A549 (cell line): Measurements from ENCODE around the gene TP73. TPM values are rescaled to one million over a fixed set of nuclear protein-coding genes. Genes with fewer than 3 reads are reported as not detected.

Experiments used
- ATAC-seq, 2 experiments: fragments of 200-7000 bp in 1 of 2; fragments of >200 bp in 1 of 2; cut with Nextera tagmentation in 1 of 2; cut with Tn5 transposase in 1 of 2; 3 replicates each; pipeline versions ENCODE4 v1.8.0 to v1.9.1; 2018 to 2020; ENCODE audit warnings: mild to moderate bottlenecking in 1 of 2, moderate library complexity in 1 of 2
- CTCF ChIA-PET: fragments of 300-600 bp; sonication (Branson Sonifier 250); formaldehyde crosslinking; extraction: SDS; loops from one replicate; lab custom pipeline; 2021; ENCODE audit warnings: antibody characterized with exemption, inconsistent platforms; lab: Yijun Ruan, JAX
- POLR2A ChIA-PET: fragments of 350-600 bp; formaldehyde crosslinking; extraction: SDS; loops from one replicate; lab custom pipeline; 2021; ENCODE audit warnings: antibody characterized with exemption, inconsistent platforms; lab: Yijun Ruan, JAX
- DNase-seq, 2 experiments: peaks; one replicate each; pipeline versions ENCODE4 v3.0.0 to v3.0.0-alpha.2; 2011 to 2016; ENCODE audit warnings: low read depth in 1 of 2, low spot score in 1 of 2
- FAIRE-seq: peaks from 2 replicates; lab custom pipeline; 2011; peaks lifted over from hg19 to GRCh38; lab: Jason Lieb, UNC
- H3K27ac ChIP-seq, 2 experiments: fragments of >200 bp; sonication (Bioruptor Twin); formaldehyde crosslinking; 3 replicates each; pipeline ENCODE4 v1.5.1; 2016 to 2017
- H3K4me1 ChIP-seq: fragments of >200 bp; sonication (Bioruptor Twin); formaldehyde crosslinking; 3 replicates; pipeline ENCODE4 v1.6.1; 2016
- H3K4me2 ChIP-seq: fragments of >200 bp; sonication (Bioruptor Twin); formaldehyde crosslinking; 3 replicates; pipeline ENCODE4 v1.6.1; 2016
- H3K4me3 ChIP-seq: fragments of >200 bp; sonication (Bioruptor Twin); formaldehyde crosslinking; 3 replicates; pipeline ENCODE4 v1.5.1; 2016
- H3K9me3 ChIP-seq: fragments of >200 bp; sonication (Bioruptor Twin); formaldehyde crosslinking; 3 replicates; pipeline ENCODE4 v1.6.1; 2016
- BHLHE40 ChIP-seq: IDR thresholded peaks from 2 replicates; pipeline ENCODE4 v1.6.1; 2012; ENCODE audit warnings: low read depth, low read length, inconsistent platforms
- CBX2 ChIP-seq: fragments of 200-600 bp; sonication (generic); IDR thresholded peaks from 2 replicates; pipeline ENCODE4 v1.6.1; 2016; ENCODE audit warnings: low read depth, mild to moderate bottlenecking, borderline replicate concordance
- CBX8 ChIP-seq: fragments of 200-600 bp; sonication (generic); IDR thresholded peaks from 2 replicates; pipeline ENCODE4 v1.6.1; 2016
- CEBPB ChIP-seq, 2 experiments: fragments of >200 bp in 1 of 2; sonication (Bioruptor Twin) in 1 of 2; formaldehyde crosslinking in 1 of 2; IDR thresholded peaks; 2 replicates each; pipeline ENCODE4 v1.6.1; 2012 to 2016
- CHD4 ChIP-seq: fragments of 200-600 bp; sonication (generic); IDR thresholded peaks from 2 replicates; pipeline ENCODE4 v1.6.1; 2016; ENCODE audit warnings: antibody characterized with exemption, mild to moderate bottlenecking, borderline replicate concordance
- EHF ChIP-seq: fragments of 250-450 bp; sonication (Bioruptor Pico); IDR thresholded peaks from 2 replicates; pipeline ENCODE4 v1.5.0; 2020; ENCODE audit warnings: mild to moderate bottlenecking
- HOXB5 ChIP-seq: fragments of 250-450 bp; sonication (Bioruptor Pico); IDR thresholded peaks from 2 replicates; pipeline ENCODE4 v1.5.0; 2020; ENCODE audit warnings: mild to moderate bottlenecking, moderate library complexity
- KDM1A ChIP-seq: fragments of 200-600 bp; sonication (generic); IDR thresholded peaks from 2 replicates; pipeline ENCODE4 v1.6.1; 2016; ENCODE audit warnings: low read depth, mild to moderate bottlenecking
- KDM5A ChIP-seq: fragments of 200-600 bp; sonication (generic); IDR thresholded peaks from 2 replicates; pipeline ENCODE4 v1.6.1; 2016; ENCODE audit warnings: antibody characterized with exemption, mild to moderate bottlenecking
- MAZ ChIP-seq: fragments of 150-350 bp; IDR thresholded peaks from 2 replicates; pipeline ENCODE4 v1.6.1; 2014; ENCODE audit warnings: antibody characterized with exemption, low read depth, low read length, borderline replicate concordance
- RARB ChIP-seq: fragments of 250-450 bp; sonication (Bioruptor Pico); IDR thresholded peaks from 2 replicates; pipeline ENCODE4 v1.8.0; 2021; ENCODE audit warnings: mild to moderate bottlenecking, moderate library complexity
- RNF2 ChIP-seq: fragments of 200-600 bp; sonication (generic); IDR thresholded peaks from 2 replicates; pipeline ENCODE4 v1.6.1; 2016; ENCODE audit warnings: low read depth, mild to moderate bottlenecking, antibody characterized with exemption, moderate library complexity, borderline replicate concordance
- SREBF2 ChIP-seq: fragments of 450-650 bp; IDR thresholded peaks from 2 replicates; pipeline ENCODE4 v1.6.1; 2014; ENCODE audit warnings: mild to moderate bottlenecking, moderate library complexity
- TFCP2L1 ChIP-seq: fragments of 250-450 bp; sonication (Bioruptor Pico); IDR thresholded peaks from 2 replicates; pipeline ENCODE4 v1.5.0; 2021; ENCODE audit warnings: mild to moderate bottlenecking
- ZC3H11A ChIP-seq: fragments of 450-650 bp; IDR thresholded peaks from 2 replicates; pipeline ENCODE4 v1.6.1; 2014; ENCODE audit warnings: antibody characterized with exemption, mild to moderate bottlenecking
- ZFP36 ChIP-seq: fragments of 450-650 bp; IDR thresholded peaks from 2 replicates; pipeline ENCODE4 v1.6.1; 2014; ENCODE audit warnings: borderline replicate concordance; ENCODE audit not compliant: partially characterized antibody
- ZNF302 ChIP-seq: fragments of 250-450 bp; sonication (Bioruptor Pico); IDR thresholded peaks from 2 replicates; pipeline ENCODE4 v1.9.0; 2021; ENCODE audit warnings: inconsistent platforms, mild to moderate bottlenecking, moderate library complexity
- WGBS: methylation state at CpG from one replicate; pipeline ENCODE4 v1.1.6; 2017; ENCODE audit errors: missing lambda C conversion rate; 5-methylcytosine and 5-hydroxymethylcytosine counted together
- polyA plus RNA-seq, 4 experiments: library from polyadenylated mRNA; depleted of rRNA in 3 of 4; stranded (reverse); fragments of >200 nt; fragmentation: RNase III in 1 of 4; extraction: RNeasy Plus Mini Kit Qiagen cat#74134 plus additional on column Dnase treatment in 1 of 4; gene quantifications; 2 replicates in 3 of 4; 3 replicates in 1 of 4; pipeline ENCODE4 v1.2.3, GENCODE V29; 2011 to 2017
- TF ChIP-seq, protein P1 (sequence below): IDR thresholded peaks from 2 replicates; pipeline ENCODE4 v1.6.1; 2012
- TF ChIP-seq, protein P2 (sequence below): fragments of 250-450 bp; sonication (Bioruptor Pico); IDR thresholded peaks from 2 replicates; pipeline ENCODE4 v1.5.0; 2021; ENCODE audit warnings: mild to moderate bottlenecking, moderate library complexity, borderline replicate concordance
- TF ChIP-seq, protein P3 (sequence below): IDR thresholded peaks from 2 replicates; pipeline ENCODE4 v1.6.1; 2012
- TF ChIP-seq, protein P4 (sequence below): fragments of >200 bp; sonication (Bioruptor Twin); formaldehyde crosslinking; IDR thresholded peaks from 3 replicates; pipeline ENCODE4 v1.6.1; 2016
- TF ChIP-seq, protein P5 (sequence below): IDR thresholded peaks from 2 replicates; pipeline ENCODE4 v1.6.1; 2012; ENCODE audit warnings: low read depth, borderline replicate concordance
- TF ChIP-seq, protein P6 (sequence below): fragments of >200 bp; sonication (Bioruptor Twin); formaldehyde crosslinking; IDR thresholded peaks from 3 replicates; pipeline ENCODE4 v1.5.1; 2016
- TF ChIP-seq, protein P7 (sequence below): fragments of 250-450 bp; sonication (Bioruptor Pico); IDR thresholded peaks from 2 replicates; pipeline ENCODE4 v1.5.0; 2020; ENCODE audit warnings: low read depth, mild to moderate bottlenecking, moderate library complexity

The TP73 gene
- polyA plus RNA-seq, 2 of the 4 experiments (the other 2 are of a cell fraction), result 0.01 to 0.25 TPM

GRCh38 chr1:3658231-3658615 is 5.9 kb downstream of the TP73 start:
- CTCF ChIA-PET, result no interaction called here
- TF ChIP-seq HOXB5 (CRISPR knock-in tag), result no peak
- no peak for TF ChIP-seq CEBPB (IDR thresholded peaks at IDR 0.05)
- no peak for TF ChIP-seq KDM5A
- TF ChIP-seq, protein P1, sequence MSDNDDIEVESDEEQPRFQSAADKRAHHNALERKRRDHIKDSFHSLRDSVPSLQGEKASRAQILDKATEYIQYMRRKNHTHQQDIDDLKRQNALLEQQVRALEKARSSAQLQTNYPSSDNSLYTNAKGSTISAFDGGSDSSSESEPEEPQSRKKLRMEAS, result no peak
- no peak for TF ChIP-seq SREBF2
- no peak for TF ChIP-seq EHF
- TF ChIP-seq, protein P2, sequence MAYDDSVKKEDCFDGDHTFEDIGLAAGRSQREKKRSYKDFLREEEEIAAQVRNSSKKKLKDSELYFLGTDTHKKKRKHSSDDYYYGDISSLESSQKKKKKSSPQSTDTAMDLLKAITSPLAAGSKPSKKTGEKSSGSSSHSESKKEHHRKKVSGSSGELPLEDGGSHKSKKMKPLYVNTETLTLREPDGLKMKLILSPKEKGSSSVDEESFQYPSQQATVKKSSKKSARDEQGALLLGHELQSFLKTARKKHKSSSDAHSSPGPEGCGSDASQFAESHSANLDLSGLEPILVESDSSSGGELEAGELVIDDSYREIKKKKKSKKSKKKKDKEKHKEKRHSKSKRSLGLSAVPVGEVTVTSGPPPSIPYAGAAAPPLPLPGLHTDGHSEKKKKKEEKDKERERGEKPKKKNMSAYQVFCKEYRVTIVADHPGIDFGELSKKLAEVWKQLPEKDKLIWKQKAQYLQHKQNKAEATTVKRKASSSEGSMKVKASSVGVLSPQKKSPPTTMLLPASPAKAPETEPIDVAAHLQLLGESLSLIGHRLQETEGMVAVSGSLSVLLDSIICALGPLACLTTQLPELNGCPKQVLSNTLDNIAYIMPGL (CRISPR knock-in tag), result no peak
- TF ChIP-seq CBX8, result no peak
- TF ChIP-seq TFCP2L1 (CRISPR knock-in tag), result no peak
- TF ChIP-seq MAZ, result no peak
- TF ChIP-seq, protein P3, sequence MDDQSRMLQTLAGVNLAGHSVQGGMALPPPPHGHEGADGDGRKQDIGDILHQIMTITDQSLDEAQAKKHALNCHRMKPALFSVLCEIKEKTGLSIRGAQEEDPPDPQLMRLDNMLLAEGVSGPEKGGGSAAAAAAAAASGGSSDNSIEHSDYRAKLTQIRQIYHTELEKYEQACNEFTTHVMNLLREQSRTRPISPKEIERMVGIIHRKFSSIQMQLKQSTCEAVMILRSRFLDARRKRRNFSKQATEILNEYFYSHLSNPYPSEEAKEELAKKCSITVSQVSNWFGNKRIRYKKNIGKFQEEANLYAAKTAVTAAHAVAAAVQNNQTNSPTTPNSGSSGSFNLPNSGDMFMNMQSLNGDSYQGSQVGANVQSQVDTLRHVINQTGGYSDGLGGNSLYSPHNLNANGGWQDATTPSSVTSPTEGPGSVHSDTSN, result no peak
- TF ChIP-seq CHD4, result no peak
- TF ChIP-seq, protein P4, sequence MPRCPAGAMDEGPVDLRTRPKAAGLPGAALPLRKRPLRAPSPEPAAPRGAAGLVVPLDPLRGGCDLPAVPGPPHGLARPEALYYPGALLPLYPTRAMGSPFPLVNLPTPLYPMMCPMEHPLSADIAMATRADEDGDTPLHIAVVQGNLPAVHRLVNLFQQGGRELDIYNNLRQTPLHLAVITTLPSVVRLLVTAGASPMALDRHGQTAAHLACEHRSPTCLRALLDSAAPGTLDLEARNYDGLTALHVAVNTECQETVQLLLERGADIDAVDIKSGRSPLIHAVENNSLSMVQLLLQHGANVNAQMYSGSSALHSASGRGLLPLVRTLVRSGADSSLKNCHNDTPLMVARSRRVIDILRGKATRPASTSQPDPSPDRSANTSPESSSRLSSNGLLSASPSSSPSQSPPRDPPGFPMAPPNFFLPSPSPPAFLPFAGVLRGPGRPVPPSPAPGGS, result no peak
- TF ChIP-seq, protein P5, sequence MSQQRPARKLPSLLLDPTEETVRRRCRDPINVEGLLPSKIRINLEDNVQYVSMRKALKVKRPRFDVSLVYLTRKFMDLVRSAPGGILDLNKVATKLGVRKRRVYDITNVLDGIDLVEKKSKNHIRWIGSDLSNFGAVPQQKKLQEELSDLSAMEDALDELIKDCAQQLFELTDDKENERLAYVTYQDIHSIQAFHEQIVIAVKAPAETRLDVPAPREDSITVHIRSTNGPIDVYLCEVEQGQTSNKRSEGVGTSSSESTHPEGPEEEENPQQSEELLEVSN, result no peak
- TF ChIP-seq, protein P6, sequence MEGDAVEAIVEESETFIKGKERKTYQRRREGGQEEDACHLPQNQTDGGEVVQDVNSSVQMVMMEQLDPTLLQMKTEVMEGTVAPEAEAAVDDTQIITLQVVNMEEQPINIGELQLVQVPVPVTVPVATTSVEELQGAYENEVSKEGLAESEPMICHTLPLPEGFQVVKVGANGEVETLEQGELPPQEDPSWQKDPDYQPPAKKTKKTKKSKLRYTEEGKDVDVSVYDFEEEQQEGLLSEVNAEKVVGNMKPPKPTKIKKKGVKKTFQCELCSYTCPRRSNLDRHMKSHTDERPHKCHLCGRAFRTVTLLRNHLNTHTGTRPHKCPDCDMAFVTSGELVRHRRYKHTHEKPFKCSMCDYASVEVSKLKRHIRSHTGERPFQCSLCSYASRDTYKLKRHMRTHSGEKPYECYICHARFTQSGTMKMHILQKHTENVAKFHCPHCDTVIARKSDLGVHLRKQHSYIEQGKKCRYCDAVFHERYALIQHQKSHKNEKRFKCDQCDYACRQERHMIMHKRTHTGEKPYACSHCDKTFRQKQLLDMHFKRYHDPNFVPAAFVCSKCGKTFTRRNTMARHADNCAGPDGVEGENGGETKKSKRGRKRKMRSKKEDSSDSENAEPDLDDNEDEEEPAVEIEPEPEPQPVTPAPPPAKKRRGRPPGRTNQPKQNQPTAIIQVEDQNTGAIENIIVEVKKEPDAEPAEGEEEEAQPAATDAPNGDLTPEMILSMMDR, result no peak
- H3K27ac ChIP-seq, result no peak overlapping the region
- no peaks in the 10 kb centered on the region for H3K9me3 ChIP-seq
- H3K4me3 ChIP-seq, result no peak overlapping the region
- ATAC-seq, result no peak
- DNase-seq, result no peak
- 64% methylated on average over 14 of the region's 14 CpGs for WGBS
- H3K4me1 ChIP-seq, result no peaks in the 10 kb centered on the region
- POLR2A ChIA-PET, result no interaction called here
- no peak for FAIRE-seq
- no peak overlapping the region for H3K4me2 ChIP-seq

GRCh38 chr1:3659093-3659492 is 6.8 kb downstream of the TP73 start:
- POLR2A ChIA-PET, result no interaction called here
- no peak overlapping the region for H3K4me2 ChIP-seq
- no peaks in the 10 kb centered on the region for H3K9me3 ChIP-seq
- TF ChIP-seq KDM1A, result no peak
- no peak for TF ChIP-seq CBX8
- no peaks in the 10 kb centered on the region for H3K4me1 ChIP-seq
- 80% methylated on average over 15 of the region's 15 CpGs for WGBS
- no peak overlapping the region for H3K4me3 ChIP-seq
- no peak overlapping the region for H3K27ac ChIP-seq
- ATAC-seq (no peak), FAIRE-seq (no peak), DNase-seq (no peak)
- CTCF ChIA-PET, result no interaction called here

DNA sequence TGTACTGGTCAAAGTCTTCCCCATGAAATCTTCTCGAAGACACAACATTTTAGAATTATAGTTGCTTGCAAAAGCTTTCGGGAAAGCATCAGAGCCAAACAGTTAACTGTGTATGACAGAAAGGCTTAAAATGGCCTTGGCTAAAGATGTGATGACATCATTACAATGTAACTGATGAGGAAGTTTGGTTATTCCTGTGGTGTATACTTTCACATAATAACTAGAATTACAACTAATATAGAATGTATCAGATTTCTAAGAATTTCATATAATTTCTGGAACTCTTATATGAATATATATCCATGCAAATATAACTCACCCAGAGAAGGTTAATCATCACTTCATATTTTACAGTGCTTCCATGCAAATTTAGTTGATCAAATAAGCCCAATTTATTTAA is 8.4 kb downstream of the TP73 start:
- Histone ChIP-seq H3K27ac (no peak overlapping the region), H3K9me3 (no peaks in the 10 kb centered on the region), H3K4me3 (no peak overlapping the region), H3K4me1 (no peaks in the 10 kb centered on the region), H3K4me2 (no peak overlapping the region)
- ChIA-PET POLR2A (no interaction called here), CTCF (no interaction called here)
- WGBS, result 42% methylated on average over 2 of the region's 2 CpGs
- TF ChIP-seq ZFP36, result no peak
- TF ChIP-seq BHLHE40, result no peak
- no peak for TF ChIP-seq RARB
- TF ChIP-seq ZNF302, result no peak
- no peak for TF ChIP-seq ZC3H11A
- TF ChIP-seq TFCP2L1 (CRISPR knock-in tag), result no peak
- TF ChIP-seq CBX2, result no peak
- TF ChIP-seq, protein P4, result no peak
- TF ChIP-seq CHD4, result no peak
- TF ChIP-seq, protein P7, sequence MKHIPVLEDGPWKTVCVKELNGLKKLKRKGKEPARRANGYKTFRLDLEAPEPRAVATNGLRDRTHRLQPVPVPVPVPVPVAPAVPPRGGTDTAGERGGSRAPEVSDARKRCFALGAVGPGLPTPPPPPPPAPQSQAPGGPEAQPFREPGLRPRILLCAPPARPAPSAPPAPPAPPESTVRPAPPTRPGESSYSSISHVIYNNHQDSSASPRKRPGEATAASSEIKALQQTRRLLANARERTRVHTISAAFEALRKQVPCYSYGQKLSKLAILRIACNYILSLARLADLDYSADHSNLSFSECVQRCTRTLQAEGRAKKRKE (CRISPR knock-in tag), result no peak
- TF ChIP-seq RNF2, result no peak
- no peak for DNase-seq
- no peak for FAIRE-seq
- no peak for ATAC-seq
